Stromal cell of bone marrow (primary cell): ENCODE measurements around the gene ECHDC1.

Experiments used
- DNase-seq: peaks from one replicate; pipeline ENCODE4 v3.0.0-alpha.2; 2012; ENCODE audit warnings: low read depth

Gene ECHDC1

GRCh38 chr6:127289934-127290333, 53.5 kb downstream of the ECHDC1 start:
- DNase-seq = no peak

GRCh38 chr6:127288705-127289104, 54.7 kb downstream of the ECHDC1 start:
- no peak for DNase-seq

- DNase-seq = no peak
Measured at GRCh38 chr6:127282184-127282583, 61.2 kb downstream of the ECHDC1 start.

- no peak for DNase-seq
Measured at GRCh38 chr6:127279815-127280214, 63.6 kb downstream of the ECHDC1 start.

- no peak for DNase-seq
Measured at GRCh38 chr6:127277878-127278843, 65.2 kb downstream of the ECHDC1 start.

- no peak for DNase-seq
Measured at GRCh38 chr6:127276331-127276730, 67.1 kb downstream of the ECHDC1 start.

GRCh38 chr6:127273499-127273898, 69.9 kb downstream of the ECHDC1 start:
- DNase-seq = no peak

- DNase-seq = no peak
Measured at GRCh38 chr6:127272576-127272975, 70.8 kb downstream of the ECHDC1 start.

GRCh38 chr6:127267646-127268625, 75.5 kb downstream of the ECHDC1 start:
- no peak for DNase-seq

- no peak for DNase-seq
Measured at GRCh38 chr6:127266892-127267645, 76.3 kb downstream of the ECHDC1 start.

- DNase-seq = peak; percentile 75
Measured at GRCh38 chr6:127266178-127266891, 77.1 kb downstream of the ECHDC1 start, which contains the start of gene RNF146. TSS of gene RNF146 (plus strand) at chr6:127266864. CDS start at chr6:127280339, 13,475 bp downstream.

GRCh38 chr6:127263481-127263880, 79.9 kb downstream of the ECHDC1 start:
- no peak for DNase-seq

- no peak for DNase-seq
Measured at GRCh38 chr6:127262896-127263295, 80.5 kb downstream of the ECHDC1 start.

- DNase-seq = no peak
Measured at GRCh38 chr6:127255286-127255685, 88.1 kb downstream of the ECHDC1 start.

GRCh38 chr6:127249621-127250020, 93.8 kb downstream of the ECHDC1 start:
- DNase-seq = no peak

- DNase-seq = no peak
Measured at GRCh38 chr6:127247114-127248096, 96.0 kb downstream of the ECHDC1 start.

GRCh38 chr6:127243501-127243900, 99.9 kb downstream of the ECHDC1 start:
- DNase-seq = no peak
